Measurements from ENCODE around the gene LAMA2.

LAMA2 gene

GRCh38 chr6:128899341-128900050, 16.6 kb downstream of the LAMA2 start:
- DNase-seq (ENCODE audit: low read depth), result no peak

DNA sequence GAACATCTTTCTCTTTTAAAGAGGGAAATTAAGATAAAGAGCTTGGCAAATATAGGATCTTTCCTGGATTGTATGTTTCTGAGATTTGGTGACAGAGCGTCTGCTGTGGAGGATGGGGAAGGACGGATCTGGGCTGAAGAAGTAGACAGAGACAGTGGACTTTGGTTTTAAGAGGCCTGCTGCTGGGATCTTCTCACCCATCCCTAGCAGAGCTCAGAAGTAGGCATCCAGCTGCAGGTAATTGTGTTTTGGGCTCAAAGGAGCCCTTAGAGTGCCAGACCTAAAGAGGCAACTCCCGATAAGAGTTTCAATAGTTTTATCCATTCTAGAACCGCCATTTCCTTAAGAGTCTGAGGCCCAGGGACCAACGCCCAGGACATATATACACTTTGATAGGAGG, 20.8 kb downstream of the LAMA2 start:
- DNase-seq (ENCODE audit: low read depth), result no peak

DNA sequence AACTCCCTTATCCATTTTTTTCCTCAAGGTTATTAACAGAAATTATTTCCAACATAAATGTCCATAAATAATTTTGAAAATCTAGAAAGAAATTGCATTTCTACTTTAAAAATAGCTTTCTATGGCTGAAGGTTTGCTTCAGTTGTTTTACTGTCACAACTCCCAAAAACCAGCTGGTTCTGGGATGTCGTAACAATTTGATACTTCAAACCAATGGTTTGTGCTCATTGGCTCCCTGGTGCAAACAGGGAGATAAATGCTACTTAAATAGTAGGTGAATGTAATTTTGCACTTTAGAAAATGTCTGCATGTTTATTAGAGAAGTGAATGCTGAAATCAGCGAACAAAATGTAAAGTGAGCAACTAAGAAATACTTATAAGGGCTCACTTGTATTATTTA, 31.1 kb downstream of the LAMA2 start:
- no peak for DNase-seq (ENCODE audit: low read depth)

DNA sequence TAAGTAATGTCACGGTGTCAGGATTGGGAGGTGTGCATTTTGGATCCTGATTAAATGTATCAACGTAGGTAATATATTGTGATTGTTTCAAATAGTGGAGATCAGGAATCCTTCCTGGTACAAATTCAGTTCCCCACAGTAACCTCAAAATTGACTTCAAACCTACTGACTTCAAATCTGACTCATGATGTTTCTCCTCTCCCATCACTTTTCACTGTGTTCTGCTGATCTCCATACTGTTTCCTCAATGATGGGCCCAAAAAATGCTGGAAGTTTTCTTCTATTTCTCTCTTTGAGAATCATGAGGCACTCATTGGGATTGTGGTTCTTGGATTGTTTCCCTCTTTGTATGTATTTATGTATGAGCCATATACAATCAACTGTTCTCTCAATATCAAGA, 35.9 kb downstream of the LAMA2 start:
- no peak for DNase-seq (ENCODE audit: low read depth)

- DNase-seq (ENCODE audit: low read depth), result no peak
These were observed 36.7 kb downstream of the LAMA2 start for GRCh38 chr6:128919412-128920180.

GRCh38 chr6:128925765-128926164, 42.8 kb downstream of the LAMA2 start:
- DNase-seq (ENCODE audit: low read depth), result no peak

GRCh38 chr6:128929869-128930268, 46.9 kb downstream of the LAMA2 start:
- no peak for DNase-seq (ENCODE audit: low read depth)

GRCh38 chr6:128930321-128930720, 47.4 kb downstream of the LAMA2 start:
- no peak for DNase-seq (ENCODE audit: low read depth)

GRCh38 chr6:128932061-128932460, 49.1 kb downstream of the LAMA2 start:
- no peak for DNase-seq (ENCODE audit: low read depth)

DNA sequence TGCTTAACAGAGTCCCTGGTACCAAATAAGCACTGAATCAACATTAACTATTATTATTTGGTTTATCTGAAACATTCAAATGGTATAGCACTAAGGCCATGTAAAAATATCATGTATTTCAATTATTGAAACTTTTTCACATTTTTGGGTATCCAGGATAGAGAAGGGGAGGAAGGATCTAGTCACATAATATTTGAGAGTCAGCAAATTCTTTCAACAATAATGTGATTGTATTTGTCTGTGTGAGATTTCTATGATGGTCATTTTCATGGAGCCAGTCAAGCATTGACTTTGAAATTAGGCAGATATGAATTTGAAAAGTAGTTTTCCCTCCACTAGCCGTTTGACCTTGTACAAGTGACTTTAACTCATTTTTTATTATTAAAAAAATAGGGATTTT, 67.9 kb downstream of the LAMA2 start:
- no peak for DNase-seq (ENCODE audit: low read depth)

DNA sequence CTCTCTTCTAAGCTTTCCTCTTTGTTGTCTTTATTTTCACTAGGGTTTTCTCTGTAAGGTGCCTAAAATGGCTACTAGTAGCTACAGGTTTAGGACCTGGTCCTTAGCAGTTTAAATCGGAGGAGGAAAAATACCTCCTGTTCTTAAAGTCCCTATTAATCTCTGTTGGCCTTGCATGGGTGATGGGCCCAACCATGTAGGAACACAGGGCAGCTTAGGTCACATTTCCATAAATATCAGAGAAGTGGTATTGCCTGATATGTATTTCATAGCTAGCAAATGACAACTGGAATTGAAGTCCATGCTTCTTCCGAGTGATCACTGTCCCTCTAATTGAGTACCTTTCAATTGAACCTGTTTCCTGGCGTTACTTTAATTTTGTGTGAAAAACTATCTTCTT, 70.0 kb downstream of the LAMA2 start:
- no peak for DNase-seq (ENCODE audit: low read depth)

DNA sequence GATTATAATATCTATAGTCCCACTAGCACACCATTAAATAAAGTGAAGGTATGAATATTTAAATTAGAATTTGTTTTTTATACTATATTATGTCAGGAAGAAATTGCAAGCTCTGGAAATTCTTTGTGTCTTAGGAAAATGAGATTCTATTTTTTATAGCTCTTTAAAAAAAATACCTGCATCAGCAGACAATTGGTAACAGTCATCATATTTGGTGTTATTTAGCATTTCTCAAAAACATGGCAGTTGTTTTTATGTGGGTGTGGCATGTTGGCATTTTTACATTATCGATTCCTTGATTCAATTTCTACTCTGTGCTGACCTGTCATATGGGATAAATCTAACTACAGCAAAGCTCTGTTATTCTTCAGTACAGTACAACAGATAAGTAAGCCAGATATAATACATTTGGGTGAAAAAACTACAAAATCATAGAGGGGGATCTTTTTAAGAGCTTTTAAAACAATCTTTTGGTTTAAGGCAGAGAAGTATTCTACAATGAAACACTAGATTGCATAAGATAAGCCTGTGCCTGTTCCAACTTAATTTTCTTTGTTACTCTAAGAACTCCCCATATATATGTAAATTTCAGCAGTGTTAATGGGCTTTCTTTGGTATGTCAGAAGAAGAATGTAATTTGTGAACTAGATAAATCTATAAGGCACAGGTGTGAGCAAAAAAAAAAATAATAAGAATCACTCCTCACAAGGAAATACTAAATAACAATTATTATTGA, 71.5 kb downstream of the LAMA2 start:
- DNase-seq (ENCODE audit: low read depth), result no peak

DNA sequence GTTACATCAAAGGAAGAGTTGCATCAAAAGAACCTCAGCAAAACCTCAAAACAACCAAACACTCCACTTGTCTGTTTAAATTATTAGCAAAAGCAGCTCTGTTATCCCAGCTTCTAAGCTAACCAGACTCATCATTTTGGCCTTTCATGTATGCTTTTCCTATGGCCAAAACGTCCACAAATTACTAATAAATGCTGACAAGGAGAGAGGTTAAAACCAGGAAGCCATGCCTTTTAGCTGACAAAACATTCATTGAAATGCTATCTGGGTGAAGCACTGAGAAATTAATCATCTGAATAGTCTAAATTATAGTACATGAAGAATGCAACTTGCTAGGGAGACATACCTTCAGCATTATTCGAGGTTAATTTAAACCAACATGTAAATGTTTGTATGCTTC, 80.6 kb downstream of the LAMA2 start:
- DNase-seq (ENCODE audit: low read depth), result no peak

DNA sequence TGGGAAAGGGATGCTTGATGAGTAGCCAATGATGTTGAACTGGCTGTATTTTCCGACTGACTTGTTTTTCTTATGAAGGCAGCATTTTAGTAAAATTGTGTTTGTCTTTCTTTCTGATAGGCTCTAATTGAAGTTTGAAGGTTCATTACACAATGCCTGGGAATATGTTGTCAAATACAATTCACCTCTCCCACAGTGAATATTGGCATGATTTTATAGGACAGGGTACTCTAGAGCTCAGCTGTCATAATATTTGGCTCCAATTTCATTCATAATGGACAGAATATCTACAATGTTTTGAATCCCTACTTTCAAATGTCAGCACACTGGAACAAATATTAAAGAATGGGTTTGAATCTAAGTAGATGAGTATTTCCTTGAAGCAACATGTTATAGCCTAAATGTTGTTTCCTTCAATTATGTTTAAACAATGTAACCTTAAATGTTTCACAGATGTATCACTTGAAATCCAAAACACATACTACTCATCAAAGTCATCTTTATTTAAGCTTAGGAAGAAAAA, 81.4 kb downstream of the LAMA2 start:
- no peak for DNase-seq (ENCODE audit: low read depth)

DNA sequence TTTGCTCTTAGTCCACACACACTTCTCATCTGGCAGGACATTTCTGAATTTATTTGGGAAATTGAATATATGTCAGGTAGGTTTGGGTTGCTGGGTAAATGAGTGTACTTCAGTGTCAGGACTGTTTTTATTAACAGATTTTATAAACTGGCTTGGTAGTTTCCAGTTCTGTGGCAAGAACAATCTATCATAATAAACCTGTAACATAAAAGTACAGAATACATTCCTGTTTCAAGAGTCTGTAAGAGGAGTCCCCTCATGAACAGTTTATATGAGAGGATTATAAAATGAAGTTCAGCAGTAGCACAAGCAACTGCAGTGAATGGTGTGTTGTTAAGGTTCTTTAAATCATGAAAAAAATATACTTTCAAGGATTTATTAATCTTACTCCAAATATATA, 81.8 kb downstream of the LAMA2 start:
- no peak for DNase-seq (ENCODE audit: low read depth)

GRCh38 chr6:128966934-128967333, 84.0 kb downstream of the LAMA2 start:
- DNase-seq (ENCODE audit: low read depth), result no peak

- no peak for DNase-seq (ENCODE audit: low read depth)
These were observed 96.1 kb downstream of the LAMA2 start for GRCh38 chr6:128979071-128979470.

DNA sequence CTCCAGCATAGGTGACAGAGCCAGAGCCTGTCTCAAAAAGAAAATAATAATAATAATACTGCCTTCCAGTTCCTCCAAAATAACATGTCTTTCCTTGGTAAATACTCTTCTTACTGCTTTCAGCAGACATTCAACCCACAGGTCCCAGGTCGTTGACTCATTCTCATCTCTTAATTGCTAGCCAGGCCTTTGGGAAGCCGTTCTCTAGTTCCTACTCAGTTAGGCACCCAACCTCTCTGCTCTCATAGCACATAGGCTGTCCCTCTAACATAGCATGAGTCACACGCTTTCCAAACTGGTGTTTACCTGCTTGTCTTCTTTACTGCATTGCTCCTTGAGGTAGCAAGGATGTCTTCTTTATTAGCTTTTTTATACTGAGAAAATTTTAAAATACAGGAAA, 98.8 kb downstream of the LAMA2 start:
- DNase-seq (ENCODE audit: low read depth), result no peak

DNA sequence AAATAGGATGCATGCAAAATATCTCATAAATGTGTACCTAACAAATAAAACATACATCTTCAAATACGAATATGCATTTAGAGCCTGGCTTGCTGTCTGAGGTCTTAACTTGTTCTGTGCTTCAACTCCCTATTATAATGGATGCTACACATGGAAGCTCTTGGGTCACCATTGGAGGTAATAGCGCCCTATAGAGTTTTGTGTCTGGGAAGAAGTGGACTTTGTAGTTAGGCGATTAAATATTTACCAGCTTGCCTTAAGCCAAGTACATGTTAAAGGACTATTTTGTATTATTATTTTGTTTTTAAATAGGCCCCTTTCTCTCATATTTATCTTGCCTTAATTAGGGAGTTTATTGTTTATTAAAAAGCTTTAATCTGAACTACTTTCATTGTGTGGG, 107.4 kb downstream of the LAMA2 start:
- no peak for DNase-seq (ENCODE audit: low read depth)

DNA sequence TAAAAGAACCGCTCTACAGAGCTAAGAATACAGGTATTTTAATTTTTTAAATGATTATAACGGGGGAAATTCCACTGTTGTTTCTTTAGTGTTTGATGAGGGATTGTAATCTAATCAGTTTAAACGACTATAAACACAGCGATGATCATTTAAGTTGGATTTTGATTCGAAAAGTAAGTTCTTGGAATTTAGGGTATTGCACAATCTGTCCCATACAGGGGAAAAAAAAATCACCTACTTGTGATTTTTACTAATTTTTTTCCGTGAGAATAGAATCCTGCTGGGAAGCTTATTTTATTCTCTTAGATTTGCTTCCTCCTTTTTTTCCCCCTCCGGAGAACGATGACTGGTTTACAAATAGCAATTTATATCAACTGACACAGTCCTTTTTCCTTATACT, 108.0 kb downstream of the LAMA2 start:
- no peak for DNase-seq (ENCODE audit: low read depth)

DNA sequence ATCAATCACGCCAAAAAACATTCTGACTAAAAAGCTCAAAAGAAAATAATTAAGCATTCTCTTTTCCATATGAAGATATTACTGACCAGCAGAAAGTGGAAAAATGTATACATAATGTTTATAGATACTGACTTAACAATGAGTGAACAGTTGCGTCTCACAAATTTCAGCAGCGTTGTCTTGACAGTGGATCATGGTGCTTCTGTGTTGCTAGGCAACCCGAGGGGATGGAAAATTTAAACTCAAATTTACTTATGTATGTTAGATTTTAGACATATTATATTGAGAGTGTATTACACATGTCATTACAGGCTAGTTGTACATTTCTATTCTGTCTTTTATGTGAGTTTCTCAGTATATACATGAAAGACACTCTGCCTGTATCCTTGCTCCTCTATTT, 110.2 kb downstream of the LAMA2 start:
- no peak for DNase-seq (ENCODE audit: low read depth)

DNA sequence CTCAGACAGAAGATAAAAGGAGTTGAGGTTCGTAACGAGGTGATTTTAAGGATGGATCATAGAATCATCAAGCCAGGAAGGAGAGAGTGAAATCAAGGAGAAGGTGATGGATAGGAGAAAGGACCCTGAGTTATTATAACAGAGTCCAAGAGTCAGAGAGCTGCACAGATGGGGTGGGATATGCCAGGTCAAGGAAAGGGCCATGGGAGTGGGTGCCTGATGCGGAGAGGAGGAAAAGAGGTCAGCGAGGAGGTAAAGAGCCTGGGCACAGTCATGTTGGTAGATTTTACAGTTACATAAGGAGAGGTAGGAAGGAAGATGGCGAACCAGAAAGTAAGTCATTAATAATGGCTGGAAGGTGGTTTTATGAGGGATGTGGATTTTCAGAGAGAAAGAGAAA, 114.9 kb downstream of the LAMA2 start:
- DNase-seq (ENCODE audit: low read depth), result no peak

Data from activated T-helper 1 cell treated with Interleukin-2 at 50 U/mL for 16 hours (primary cell).